ENCODE data around the gene ING4.

ING4 gene

GRCh38 chr12:6605421-6606330, 57.2 kb downstream of the ING4 start:
- no peak for DNase-seq

- no peak for DNase-seq
These were observed 58.5 kb downstream of the ING4 start for GRCh38 chr12:6604259-6605029.

- no peak for DNase-seq
These were observed 59.8 kb downstream of the ING4 start for GRCh38 chr12:6603095-6603567.

- DNase-seq = no peak
These were observed 60.4 kb downstream of the ING4 start for GRCh38 chr12:6602526-6602925.

Data from stimulated activated CD4-positive, alpha-beta T cell treated with anti-CD3 and anti-CD28 coated beads, Interleukin-4, amount 100 ng/mL, for 1 hour (primary cell).